ENCODE data around the gene LACTB. TPM values are rescaled to one million over a fixed set of nuclear protein-coding genes. Genes with fewer than 3 reads are reported as not detected.
"Not testable (repeated sequence)": the region's sequence is repeated elsewhere in the genome, so short reads cannot be mapped to it uniquely, and the experiment has no call there.

The LACTB gene
- total RNA-seq, 4 donors from 2014 or later: 35.4 to 41.1 (median 38.6) TPM

GRCh38 chr15:63103416-63103815 lies 18.2 kb upstream of the LACTB start:
- DNase-seq: no peak
- Histone ChIP-seq H3K4me3 (no peak overlapping the region), H3K27ac (no peak overlapping the region), H3K36me3 (no peaks in the 10 kb centered on the region), H3K4me1 (no peaks in the 10 kb centered on the region), H3K27me3 (no peaks in the 10 kb centered on the region), H3K9me3 (no peaks in the 10 kb centered on the region)
- no peak for TF ChIP-seq CTCF (IDR thresholded peaks at IDR 0.05 in 4 of 5, conservative IDR thresholded peaks at IDR 0.05 in 1 of 5)
- no peak for TF ChIP-seq POLR2A (IDR thresholded peaks at IDR 0.05)
- in situ Hi-C loops (cut with MboI; ENCODE audit: low sequenced_read_pairs in 4 of 4) (no loop called here), intact Hi-C loops (cut with DNase I; ENCODE audit: low total_unique reads) (no loop called here)
- no peak for ATAC-seq

- in situ Hi-C loops (cut with MboI; ENCODE audit: low sequenced_read_pairs in 4 of 4): no loop called here
- no peaks in the 10 kb centered on the region for H3K4me1 ChIP-seq
- no peaks in the 10 kb centered on the region for H3K27me3 ChIP-seq
- no peak overlapping the region for H3K4me3 ChIP-seq
- TF ChIP-seq POLR2A (IDR thresholded peaks at IDR 0.05) (no peak), CTCF (IDR thresholded peaks at IDR 0.05 in 4 of 5, conservative IDR thresholded peaks at IDR 0.05 in 1 of 5) (no peak)
- no peaks in the 10 kb centered on the region for H3K36me3 ChIP-seq
- DNase-seq (no peak), ATAC-seq (peak in 1 of 2 donors; percentile 24)
- H3K27ac ChIP-seq: no peak overlapping the region
- H3K9me3 ChIP-seq: no peaks in the 10 kb centered on the region
- intact Hi-C loops (cut with DNase I; ENCODE audit: low total_unique reads): no loop called here
Observed at GRCh38 chr15:63104727-63105126, 16.9 kb upstream of the LACTB start.

GRCh38 chr15:63105354-63105753 lies 16.3 kb upstream of the LACTB start:
- in situ Hi-C loops (cut with MboI; ENCODE audit: low sequenced_read_pairs in 4 of 4); ATAC-seq; intact Hi-C loops (cut with DNase I; ENCODE audit: low total_unique reads); H3K9me3 ChIP-seq; H3K36me3 ChIP-seq; H3K4me1 ChIP-seq; H3K27me3 ChIP-seq; H3K4me3 ChIP-seq; H3K27ac ChIP-seq; DNase-seq: not testable (repeated sequence)

GRCh38 chr15:63107895-63108546 lies 13.6 kb upstream of the LACTB start:
- TF ChIP-seq POLR2A (IDR thresholded peaks at IDR 0.05) (no peak), CTCF (IDR thresholded peaks at IDR 0.05 in 4 of 5, conservative IDR thresholded peaks at IDR 0.05 in 1 of 5) (no peak)
- no peaks in the 10 kb centered on the region for H3K36me3 ChIP-seq
- DNase-seq (no peak), ATAC-seq (no peak)
- in situ Hi-C loops (cut with MboI; ENCODE audit: low sequenced_read_pairs in 4 of 4): no loop called here
- H3K4me3 ChIP-seq: no peak overlapping the region
- no peaks in the 10 kb centered on the region for H3K27me3 ChIP-seq
- H3K9me3 ChIP-seq: no peaks in the 10 kb centered on the region
- intact Hi-C loops (cut with DNase I; ENCODE audit: low total_unique reads): no loop called here
- H3K27ac ChIP-seq: no peak overlapping the region
- no peaks in the 10 kb centered on the region for H3K4me1 ChIP-seq

GRCh38 chr15:63109498-63109897 lies 12.2 kb upstream of the LACTB start:
- no peak for TF ChIP-seq POLR2A (IDR thresholded peaks at IDR 0.05)
- no peak for TF ChIP-seq CTCF (IDR thresholded peaks at IDR 0.05 in 4 of 5, conservative IDR thresholded peaks at IDR 0.05 in 1 of 5)
- Histone ChIP-seq H3K36me3 (no peaks in the 10 kb centered on the region), H3K4me3 (no peak overlapping the region), H3K27me3 (no peaks in the 10 kb centered on the region), H3K4me1 (no peaks in the 10 kb centered on the region), H3K9me3 (no peaks in the 10 kb centered on the region), H3K27ac (no peak overlapping the region)
- DNase-seq (no peak), ATAC-seq (no peak)
- in situ Hi-C loops (cut with MboI; ENCODE audit: low sequenced_read_pairs in 4 of 4): no loop called here
- intact Hi-C loops (cut with DNase I; ENCODE audit: low total_unique reads): no loop called here
